HL-60 (cell line): Measurements from ENCODE around the gene HDAC7.

ENCODE experiments used
- CTCF ChIP-seq: IDR thresholded peaks from one replicate; pipeline ENCODE4 v1.5.1; 2011; ENCODE audit warnings: low read length, control low read depth, inconsistent platforms; ENCODE audit not compliant: insufficient read depth
- GABPA ChIP-seq: IDR thresholded peaks from 2 replicates; pipeline ENCODE4 v1.6.1; 2012; ENCODE audit warnings: low read depth
- POLR2AphosphoS5 ChIP-seq: IDR thresholded peaks from 2 replicates; pipeline ENCODE4 v1.6.1; 2012; ENCODE audit warnings: low read depth
- REST ChIP-seq: IDR thresholded peaks from 2 replicates; pipeline ENCODE4 v1.6.1; 2012; ENCODE audit warnings: low read depth; ENCODE audit not compliant: insufficient replicate concordance

DNA sequence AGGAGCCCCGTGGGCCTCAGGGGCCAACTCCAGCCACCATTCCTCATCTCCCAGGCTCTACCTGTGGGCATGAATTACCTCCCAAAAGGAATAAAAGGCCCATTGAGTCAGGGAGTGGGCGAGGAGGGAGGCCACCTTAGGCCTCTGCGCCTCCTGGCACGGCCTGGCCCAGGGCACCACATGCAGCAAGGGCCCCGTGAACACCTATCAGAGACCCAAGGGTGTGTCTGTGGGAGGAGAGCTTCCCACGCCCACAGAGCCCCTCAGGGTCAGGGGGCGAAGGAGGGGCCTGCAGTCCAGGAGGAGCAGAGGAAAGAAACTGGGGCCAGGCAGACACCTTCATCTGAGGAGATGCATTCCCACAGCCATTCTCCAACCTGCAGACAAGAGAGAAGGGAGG, 73.2 kb downstream of the HDAC7 start:
- TF ChIP-seq CTCF (no peak), POLR2AphosphoS5 (no peak), REST (no peak), GABPA (no peak)
